SU-DHL-6 (cell line): ENCODE measurements around the gene GPR68.

ENCODE experiments used
- EZH2phosphoT487 ChIP-seq: fragments of 200-600 bp; sonication (generic), shearing (Covaris generic); conservative IDR thresholded peaks from 2 replicates; pipeline ENCODE4 v1.6.1; 2018; ENCODE audit warnings: mild to moderate bottlenecking, antibody characterized with exemption, low read length, moderate library complexity, mixed read lengths
- TF ChIP-seq, protein P1 (sequence below): fragments of 200-600 bp; sonication (generic); IDR thresholded peaks from one replicate; pipeline ENCODE4 v1.5.1; 2017; ENCODE audit warnings: antibody characterized with exemption, mild to moderate bottlenecking, low read length, moderate library complexity; ENCODE audit not compliant: insufficient read depth, poor library complexity, severe bottlenecking

DNA sequence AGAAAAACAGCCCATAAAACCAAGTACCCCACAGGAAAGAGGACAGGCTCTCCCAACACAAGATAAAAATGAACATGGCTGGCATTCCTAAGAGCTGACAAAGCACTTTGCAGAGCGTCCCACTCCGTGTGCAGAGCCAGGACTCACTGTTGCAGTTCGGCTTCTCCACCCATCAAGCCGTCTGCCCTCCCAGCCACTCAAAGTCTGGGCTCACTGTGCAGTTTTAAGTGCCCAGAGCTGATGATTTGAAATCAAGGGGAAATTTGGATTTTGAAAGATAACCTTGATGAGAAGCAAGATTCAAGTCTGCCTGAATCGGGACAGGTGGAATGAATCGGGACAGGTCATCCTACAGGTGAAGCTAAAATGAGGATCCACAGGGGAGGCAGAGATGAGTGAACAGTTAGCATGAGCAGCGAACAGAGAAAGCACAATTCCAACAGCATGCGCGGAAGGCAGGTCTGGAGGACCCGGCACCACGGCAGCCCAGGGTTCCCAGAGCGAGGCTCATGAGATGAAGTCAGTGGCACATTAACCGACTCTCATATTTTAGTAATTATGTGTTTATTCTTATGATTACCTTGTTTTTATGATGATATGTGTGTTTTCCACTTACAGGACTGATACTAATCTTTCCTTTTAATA is 39.8 kb upstream of the GPR68 start:
- TF ChIP-seq, protein P1, sequence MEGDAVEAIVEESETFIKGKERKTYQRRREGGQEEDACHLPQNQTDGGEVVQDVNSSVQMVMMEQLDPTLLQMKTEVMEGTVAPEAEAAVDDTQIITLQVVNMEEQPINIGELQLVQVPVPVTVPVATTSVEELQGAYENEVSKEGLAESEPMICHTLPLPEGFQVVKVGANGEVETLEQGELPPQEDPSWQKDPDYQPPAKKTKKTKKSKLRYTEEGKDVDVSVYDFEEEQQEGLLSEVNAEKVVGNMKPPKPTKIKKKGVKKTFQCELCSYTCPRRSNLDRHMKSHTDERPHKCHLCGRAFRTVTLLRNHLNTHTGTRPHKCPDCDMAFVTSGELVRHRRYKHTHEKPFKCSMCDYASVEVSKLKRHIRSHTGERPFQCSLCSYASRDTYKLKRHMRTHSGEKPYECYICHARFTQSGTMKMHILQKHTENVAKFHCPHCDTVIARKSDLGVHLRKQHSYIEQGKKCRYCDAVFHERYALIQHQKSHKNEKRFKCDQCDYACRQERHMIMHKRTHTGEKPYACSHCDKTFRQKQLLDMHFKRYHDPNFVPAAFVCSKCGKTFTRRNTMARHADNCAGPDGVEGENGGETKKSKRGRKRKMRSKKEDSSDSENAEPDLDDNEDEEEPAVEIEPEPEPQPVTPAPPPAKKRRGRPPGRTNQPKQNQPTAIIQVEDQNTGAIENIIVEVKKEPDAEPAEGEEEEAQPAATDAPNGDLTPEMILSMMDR, result no peak
- no peak for TF ChIP-seq EZH2phosphoT487
